Hematopoietic multipotent progenitor cell treated with erythropoietin and hydrocortisone succinate and interleukin-3 and kit ligand, for 4 days (in vitro differentiated cells): ENCODE data around the gene PARD3B.

Source experiments
- DNase-seq: peaks from one replicate; pipeline ENCODE4 v3.0.0-alpha.2; 2015

The PARD3B gene

DNA sequence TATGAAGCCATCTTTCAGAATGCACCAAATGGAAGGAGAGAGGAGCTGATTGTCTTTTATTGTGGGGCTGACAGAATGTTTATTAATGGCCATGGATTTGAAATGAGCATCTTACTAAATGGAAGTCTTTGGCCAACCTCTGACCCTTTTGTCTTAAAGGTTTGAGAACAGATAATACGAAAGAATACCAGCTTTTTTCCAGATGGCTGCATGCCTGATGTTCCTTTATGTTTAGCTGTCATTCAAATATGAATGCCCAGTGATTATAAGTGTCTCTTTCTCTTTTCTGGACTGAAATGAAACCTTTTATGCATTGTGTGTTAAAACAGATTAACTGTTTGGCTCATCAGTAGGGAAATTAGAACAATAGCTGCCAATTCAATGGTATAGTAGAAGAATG, 46.0 kb downstream of the PARD3B start:
- DNase-seq = no peak

DNA sequence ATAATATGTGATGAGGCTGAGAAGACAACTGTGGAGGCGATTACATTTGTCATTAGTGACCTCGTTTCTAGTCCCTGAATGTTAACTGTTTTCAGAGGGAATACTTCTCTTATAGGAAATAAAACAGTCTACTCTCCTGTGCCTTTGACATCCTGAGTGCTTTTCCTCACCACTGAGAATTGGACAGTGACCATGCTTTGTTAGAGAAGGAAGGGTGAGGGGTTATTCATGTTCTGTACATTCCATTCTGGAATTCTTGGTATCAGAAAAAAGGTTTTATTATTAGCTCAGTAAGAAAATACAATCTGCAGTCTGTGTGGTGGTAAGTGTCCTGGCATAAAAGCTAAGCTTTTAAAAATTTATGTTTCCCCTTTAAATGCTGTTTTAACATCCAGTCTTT, 58.8 kb downstream of the PARD3B start:
- no peak for DNase-seq

DNA sequence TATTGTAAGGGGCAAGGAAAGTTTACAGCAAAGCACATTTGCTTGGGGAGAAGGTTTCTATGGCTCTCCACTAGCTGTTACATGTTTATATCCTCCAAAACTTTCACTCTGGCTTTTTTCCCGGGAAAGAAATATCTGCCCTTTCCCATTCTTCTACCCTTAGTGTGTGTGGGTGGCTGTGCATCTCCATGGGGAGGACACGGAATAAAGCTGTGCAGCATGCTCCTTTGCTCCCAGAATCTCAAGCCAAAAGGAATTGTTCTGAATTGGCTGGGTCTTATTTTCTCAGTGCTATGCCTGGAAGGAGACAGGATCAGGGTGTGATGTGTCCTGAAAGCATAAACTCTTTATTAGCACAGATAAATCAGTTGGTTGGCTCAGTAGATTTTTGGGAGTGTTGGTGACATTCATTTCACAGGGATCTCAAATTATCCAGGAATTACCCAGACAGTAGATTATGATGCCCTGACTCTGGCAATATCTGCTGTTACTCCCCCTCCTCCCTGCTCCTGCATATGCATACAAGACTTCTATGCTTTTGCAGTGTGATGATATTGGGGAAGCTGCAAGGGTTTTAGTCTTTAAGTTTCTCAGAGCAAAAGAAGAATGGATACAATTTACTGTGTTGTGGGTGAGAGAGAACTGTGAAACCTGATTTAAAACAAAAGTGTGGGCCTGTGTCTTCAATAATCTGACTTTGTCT, 63.1 kb downstream of the PARD3B start:
- DNase-seq = no peak

DNA sequence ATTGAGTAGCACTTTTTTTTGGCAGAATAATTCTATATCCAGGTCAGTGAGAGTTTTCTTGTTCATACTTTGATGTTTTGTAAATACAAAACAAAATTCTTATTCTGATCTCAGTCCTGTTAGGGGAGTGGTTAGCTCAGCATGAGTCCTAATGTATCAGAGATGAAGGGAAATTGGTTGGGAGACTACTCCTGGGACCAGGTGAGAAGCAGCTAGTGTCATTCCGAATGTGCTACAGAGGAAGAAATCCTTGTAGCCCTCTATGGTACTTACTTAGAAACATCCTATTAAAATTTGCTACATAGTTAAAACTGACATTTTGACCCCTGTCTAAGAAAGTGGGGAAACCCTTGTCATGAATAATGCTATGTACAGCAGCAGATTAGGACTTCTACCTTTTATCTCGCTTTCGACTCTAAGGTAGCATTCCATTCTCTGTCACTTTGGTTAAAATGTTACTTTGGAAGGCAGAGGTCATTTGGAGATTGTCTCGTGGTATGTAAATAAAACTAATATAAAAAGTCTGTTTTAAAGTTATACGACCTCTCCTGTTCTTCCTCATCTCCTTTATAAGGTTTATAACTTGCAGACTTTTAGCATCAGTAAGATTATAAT, 65.8 kb downstream of the PARD3B start:
- DNase-seq = no peak

DNA sequence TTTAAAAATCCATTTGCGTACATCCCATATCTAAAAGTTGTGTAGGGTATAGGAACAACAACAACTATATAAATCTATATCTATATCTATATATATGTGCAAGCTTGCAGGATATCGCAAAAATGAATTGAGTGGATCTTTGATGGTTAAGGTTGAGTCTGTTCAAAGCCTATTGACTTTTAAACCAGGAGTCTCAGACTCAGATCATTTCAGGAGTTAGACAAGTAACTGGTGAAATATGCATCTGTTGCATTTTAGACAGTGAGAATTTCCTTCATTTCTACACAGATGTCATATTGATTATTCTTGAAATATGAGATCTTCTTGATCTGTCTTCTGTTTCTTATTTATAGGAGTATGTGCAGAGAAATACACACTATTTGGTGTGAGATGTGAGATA, 66.5 kb downstream of the PARD3B start:
- no peak for DNase-seq

DNA sequence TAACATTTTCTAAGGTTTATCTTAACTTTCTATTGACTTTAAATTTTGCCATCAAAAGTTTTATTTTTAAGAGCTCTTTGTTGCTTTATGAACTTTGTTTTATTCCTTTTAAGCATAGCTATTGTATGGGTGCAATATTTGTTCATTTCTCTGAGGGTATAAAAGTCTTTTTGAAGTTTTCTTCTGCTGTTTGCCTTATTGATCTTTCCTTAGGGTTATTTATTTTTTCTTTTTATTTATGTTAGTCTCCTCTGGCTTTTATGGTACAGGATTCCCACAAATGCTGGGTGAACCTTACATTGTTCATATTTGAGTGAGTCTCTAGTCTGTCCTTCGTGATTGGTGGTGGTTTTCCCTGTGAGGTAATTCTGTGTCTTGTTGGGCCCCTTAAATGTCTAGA, 68.4 kb downstream of the PARD3B start:
- DNase-seq = no peak

DNA sequence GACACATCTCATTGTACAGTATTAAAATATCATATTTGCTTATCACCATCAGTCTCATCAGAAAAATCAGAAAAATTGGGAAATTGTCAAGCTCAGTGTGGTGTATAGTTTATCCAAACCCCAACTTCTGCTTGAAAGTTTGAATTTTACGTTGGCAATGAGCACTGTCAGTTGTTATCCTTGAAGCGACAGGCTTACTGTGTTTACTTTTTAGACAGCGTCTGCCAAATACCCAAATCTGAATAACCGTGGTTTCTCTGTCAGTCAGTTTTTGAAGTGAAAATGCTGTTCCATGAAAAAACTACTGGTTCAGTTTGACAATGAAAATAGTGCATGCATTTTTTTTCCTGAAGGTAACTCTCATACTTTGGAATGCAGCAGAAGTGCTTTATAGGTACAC, 70.2 kb downstream of the PARD3B start:
- DNase-seq = no peak

DNA sequence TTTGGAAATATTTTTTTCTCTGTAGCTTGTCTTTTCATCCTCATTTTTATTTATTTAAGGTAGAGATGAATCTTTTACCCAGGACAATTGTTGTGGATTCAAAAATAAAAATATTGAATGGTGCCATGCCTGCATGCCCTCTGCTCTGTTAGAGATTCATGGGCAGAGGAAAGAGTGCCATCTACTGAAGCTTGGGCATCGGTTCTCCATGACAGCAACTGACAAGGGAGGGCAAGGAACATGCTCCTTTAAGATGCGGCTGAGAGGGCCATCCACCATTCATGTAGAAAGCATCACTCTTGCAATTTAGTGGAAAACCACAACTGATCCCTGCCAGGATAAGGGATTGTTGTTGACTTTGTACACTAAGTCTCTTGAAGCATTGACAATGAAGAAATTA, 79.9 kb downstream of the PARD3B start:
- DNase-seq = peak; percentile 28

DNA sequence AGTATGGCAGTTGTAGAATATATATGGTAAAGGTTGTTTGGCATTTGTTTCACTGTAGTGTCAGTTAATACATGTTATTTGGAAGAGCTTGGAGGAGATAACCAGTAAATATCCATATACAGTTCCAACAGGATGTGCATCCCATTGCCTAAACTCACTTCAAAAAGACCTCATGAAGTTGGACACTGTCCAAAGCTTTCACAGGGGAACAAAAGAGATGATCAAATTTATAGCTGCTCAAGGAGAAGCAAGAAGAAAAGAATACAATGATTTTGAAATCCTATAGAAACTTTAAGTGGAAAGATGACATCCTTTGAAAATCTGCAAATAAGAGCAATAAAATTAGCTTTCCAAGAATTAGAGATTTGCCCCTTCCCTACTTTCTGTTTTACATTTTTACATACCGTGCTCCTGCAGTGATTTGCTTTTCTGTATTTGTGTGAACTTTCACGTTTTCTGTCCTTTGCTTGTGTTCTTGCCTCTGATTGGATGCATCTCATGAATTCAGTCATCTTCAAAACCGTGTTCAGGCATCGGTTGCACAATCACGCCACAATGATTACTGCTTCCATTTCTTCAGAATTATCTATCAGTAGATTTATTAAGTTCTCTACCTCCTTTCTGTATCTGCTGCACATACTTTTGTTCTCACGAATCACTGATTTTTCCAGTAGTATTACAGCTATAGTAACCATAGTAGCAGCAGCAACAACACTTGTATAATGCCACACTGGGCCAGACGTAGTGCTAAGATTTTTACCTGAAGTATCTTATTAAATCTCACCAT, 83.8 kb downstream of the PARD3B start:
- DNase-seq = no peak

DNA sequence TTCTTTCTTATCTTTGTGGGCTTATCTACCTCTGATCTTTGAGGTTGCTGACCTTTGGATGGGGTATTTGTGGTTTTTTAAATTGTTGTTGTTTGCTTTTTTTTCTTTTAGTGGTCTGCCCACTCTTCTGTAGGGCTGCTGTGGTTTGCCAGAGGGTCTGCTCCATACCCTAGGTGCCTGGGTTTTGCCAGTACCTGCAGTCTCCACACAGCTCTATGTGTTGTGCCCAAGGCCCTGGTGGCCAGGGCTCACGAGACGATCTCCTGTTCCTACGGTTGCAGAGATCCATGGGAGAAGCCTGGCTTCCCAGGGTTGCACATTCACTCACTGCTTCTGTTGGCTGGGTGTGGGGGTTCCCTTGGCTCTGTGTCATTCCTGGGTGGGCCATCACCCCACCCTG, 87.1 kb downstream of the PARD3B start:
- no peak for DNase-seq

DNA sequence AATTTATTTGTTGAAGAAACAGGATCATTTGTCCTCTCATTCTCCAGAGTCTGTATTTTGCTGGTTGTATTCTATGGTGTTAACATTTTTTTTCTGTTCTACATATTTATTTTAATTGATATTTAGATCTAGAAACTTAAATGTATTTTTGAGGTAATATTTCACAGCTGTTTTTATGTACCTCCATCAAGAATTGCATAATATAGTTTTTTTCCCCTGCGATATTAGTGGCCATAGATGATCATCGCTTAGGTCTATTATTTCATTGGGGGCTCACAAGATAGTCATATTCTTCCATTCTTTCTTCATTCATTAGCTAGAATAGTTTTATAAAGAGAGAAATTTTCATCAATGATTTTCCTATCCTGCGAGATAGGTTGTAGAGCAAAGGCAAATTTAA, 89.3 kb downstream of the PARD3B start:
- DNase-seq = no peak

DNA sequence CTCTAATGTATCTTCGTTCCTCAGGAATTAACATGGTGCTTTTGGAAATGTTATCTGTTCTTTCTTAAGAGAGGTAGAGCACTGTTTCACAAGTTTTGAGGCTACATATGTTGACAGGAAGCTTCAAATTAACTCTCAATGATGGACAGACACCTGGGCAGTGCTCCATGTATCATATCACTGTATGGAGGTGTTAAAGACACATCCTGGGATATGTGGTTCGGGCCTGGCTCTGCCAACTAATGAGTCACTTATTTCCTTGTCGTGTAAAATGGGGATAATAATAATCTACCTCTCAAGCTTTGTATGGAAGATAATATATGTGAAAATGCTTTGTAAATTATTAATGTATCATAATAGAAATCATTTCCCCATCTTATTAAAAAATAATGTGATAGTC, 90.2 kb downstream of the PARD3B start:
- DNase-seq = no peak

DNA sequence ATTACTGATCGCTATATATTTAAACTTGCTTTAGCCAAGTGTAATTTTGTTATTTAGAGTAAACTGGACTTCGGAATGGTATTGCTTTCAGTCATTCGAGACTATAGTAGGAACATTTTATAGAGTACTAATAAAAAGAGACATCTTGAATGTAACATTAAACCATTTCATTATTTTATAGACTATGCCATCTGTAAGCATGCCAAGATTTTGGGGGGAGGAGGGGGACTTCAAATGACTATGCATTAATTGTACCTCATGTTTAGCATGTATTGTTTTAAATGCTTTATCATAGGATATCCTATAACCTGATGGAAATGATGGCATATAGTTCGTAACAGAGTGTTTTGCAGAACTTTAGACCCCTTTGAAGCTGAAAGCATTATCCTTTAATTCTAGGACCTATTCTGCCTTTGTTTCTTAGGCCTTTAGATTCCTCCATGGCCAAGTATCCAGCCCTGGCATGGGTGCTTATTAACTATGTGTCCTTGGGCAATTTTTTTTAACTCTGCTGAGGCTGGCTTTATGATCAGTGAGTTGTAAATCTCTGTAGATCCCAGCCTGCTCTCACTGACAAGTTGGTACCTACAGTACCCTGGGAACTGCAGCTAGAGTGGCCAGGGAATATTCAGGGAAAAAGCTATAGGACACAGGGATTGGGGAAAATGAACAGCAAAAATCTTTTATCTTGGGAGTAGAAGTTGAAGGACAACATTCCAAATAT, 93.4 kb downstream of the PARD3B start:
- DNase-seq = no peak

DNA sequence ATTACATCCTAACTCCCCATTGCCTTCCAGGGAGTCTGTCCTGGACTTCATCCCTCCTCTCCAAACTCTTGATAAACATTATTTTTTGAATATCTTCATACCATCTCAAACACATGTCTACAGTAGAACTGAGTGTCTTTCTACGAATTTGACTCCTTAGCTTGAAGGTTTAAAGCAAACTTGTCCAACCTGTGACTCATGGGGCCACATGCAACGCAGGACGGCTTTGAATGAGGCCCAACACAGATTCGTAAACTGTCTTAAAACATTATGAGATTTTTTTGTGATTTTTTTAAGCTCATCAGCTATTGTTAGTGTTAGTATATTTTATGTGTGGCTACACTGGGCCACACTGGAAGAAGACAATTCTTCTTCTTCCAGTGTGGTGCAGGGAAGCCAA, 98.1 kb downstream of the PARD3B start:
- no peak for DNase-seq

DNA sequence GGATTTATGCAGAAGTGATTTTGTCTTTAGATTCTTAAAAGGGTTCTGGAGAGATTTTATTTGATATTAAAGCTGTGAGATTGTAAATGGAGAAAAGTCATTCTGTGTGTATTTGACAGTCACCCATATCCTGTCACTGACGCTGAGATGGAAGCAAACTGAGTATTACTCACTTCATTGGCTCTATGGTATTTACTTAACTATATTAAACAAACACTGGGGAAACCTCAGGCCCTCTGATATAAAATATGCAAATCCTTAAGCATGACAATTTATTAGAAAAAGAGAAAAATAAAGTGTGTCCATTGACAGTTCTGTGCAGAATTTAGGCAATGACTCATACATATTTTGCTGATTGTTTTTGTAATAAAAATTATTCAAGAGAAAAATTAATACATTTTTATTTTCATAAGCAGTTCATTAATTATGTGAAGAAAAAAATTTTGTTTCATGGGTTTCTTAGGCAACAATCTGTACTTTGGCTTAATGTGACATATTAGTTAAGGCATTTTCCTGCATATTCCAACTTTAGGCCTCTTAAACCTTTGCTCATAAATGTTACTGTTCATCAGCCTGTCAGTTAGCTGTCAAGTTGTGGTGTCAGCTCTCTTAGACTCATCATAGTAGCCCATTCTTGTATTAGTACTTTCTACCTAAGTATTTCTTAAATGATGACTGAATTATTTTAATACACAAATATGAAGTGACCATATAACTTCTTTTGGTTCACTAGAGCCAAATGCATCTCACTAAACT, 99.9 kb downstream of the PARD3B start:
- DNase-seq = no peak

DNA sequence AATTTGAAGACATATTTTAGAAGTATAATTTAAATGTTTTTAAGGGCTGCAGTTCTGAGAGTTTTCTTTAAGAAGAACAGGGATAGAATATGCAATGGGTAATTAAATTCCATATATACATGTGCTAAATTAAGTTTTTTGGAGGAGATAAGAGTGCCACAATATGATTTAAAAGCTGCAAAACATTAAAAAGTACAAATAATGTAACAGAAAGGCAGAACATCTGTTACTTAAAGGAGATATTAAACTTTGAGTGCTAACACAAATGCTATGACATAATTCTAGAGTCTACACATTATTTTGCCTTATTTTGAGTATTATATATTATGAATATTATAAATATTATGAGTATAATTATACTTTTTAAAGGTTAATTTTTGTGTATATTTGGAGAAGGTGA, 102.4 kb downstream of the PARD3B start:
- DNase-seq = no peak

DNA sequence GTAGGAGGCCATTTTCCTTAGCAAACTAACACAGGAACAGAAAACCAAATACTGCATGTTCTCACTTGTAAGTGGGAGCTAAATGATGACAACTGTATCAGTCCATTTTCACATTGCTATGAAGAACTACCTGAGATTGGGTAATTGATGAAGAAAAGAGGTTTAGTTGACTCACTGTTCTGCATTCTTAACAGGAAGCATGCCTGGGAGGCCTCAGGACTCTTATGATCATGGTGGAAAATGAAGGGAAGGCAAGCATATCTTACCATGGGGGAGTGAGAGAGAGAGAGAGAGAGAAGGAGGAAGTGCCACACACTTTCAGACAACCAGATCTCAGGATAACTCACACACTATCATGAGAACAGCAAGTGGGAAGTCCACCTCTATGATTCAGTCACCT, 105.3 kb downstream of the PARD3B start:
- peak; percentile 1 for DNase-seq

DNA sequence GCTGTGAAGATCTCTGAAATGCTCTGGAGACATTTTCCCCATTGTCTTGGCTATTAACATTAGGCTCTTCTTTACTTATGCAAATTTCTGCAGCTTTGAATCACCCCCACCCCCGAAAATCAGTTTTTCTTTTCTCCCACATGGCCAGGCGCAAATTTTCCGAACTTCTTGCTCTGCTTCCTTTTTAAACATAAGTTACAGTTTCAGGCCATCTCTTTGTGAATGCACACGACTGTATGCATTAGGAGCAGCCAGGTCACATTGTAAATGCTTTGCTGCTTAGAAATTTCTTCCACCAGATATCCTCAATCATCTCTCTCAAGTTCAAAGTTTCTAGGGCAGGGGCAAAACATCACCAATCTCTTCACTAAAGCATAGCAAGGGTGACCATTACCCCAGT, 106.8 kb downstream of the PARD3B start:
- no peak for DNase-seq

DNA sequence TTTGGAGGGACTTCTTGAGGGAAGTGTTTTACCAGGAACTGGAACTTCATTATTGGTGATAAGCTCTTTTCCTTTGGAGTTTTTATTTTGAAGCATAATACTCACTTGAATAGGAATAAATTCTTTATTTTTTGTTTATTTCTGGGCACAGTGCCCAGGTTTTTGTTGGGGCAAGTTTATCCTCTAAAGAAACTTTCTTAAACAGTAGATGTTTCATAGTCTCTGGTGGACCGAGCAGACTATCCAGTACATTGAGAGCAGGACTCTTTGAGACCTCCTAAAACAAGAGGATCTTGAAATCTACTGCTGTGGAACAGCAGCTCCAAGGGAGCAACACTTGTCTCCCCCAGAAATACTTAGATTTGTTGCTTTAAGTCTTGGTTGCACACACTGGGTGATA, 109.4 kb downstream of the PARD3B start:
- DNase-seq = no peak

DNA sequence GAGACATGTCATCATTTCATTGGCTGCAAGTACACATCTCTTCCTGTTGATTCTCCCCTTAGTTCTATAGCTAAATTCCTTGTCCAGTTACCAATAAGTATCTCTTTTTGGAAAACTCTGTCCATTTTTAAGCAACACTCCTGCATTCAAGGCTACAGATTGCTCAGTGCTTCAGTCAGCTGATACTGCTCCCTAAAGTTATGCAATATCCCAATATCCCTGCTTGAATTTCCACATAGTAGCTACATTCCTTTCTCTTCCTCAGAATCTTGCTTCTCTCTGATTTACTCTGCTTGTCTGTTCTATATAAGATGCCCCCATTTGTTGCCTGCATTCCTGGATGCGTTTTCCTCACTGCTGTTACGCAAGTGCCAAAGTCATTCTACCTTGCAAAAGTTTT, 109.8 kb downstream of the PARD3B start:
- no peak for DNase-seq

DNA sequence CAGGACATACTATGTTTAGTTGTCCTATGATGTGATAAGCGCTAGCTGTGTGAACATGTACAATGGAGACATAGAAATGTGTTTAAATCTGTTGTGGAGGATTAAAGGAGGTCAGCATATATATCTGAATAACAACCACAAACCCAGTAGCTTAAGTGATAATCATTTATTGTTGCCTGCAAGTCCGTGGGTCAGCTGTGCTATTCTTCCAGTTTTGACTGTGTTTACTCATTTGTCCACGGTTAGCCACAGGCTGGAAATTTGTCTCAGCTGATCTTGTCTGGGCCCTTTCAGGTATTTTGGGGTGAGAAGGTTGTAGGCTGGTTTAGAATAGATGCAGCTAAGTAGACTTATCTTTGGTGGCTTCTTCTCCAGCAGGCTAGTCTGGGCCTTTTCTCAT, 110.4 kb downstream of the PARD3B start:
- DNase-seq = no peak

DNA sequence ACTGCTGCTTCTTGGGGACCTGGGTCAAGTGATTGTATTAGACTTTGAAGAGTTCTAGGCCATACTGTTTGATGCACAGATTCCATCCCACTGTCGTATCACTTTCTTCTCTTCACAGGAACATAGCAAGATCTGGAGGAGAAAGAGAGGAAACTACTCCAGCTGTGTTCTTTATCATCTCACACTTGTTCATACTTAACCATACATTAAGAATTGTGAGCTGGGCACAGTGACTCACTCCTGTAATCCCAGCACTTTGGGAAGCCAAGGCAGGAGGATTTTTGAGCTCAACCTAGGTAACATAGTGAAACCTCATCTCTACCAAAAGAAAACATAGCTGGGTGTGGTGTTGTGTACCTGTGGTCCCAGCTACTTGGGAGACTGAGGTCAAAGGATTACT, 111.7 kb downstream of the PARD3B start:
- no peak for DNase-seq

DNA sequence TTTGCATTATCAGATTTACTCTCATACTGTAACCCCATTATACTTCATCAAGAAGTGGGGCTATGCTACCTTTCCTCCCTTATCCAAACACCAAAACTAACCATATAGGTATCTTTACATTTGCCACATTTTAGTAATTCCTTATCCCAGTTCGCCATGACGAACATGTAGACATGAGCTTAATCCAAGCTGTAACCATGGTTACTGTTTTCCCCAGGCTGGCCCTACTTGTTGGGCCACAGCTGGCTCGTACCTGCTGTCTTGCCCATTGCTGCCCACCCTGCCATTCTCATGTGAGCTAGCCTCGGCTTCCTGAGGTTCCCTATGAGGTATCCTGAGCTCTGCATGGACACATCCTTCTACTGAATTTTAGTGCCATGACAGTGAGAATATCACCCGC, 117.7 kb downstream of the PARD3B start:
- DNase-seq = no peak
